GM21515 (cell line): ENCODE results near the gene DCAF5.
"Not testable (repeated sequence)": the region's sequence is repeated elsewhere in the genome, so short reads cannot be mapped to it uniquely, and the experiment has no call there.

Experiments used
- ATAC-seq: cut with Tn5 transposase; IDR thresholded peaks from one replicate; pipeline ENCODE4 v1.9.1; 2021; ENCODE audit not compliant: unreplicated experiment

The DCAF5 gene

GRCh38 chr14:69073915-69074314 lies 79.0 kb downstream of the DCAF5 start:
- ATAC-seq, result no peak

GRCh38 chr14:69073429-69073828 lies 79.5 kb downstream of the DCAF5 start:
- no peak for ATAC-seq

GRCh38 chr14:69072584-69072983 lies 80.3 kb downstream of the DCAF5 start:
- ATAC-seq, result no peak

GRCh38 chr14:69068744-69069421 lies 84.0 kb downstream of the DCAF5 start:
- ATAC-seq, result no peak

GRCh38 chr14:69066396-69067171 lies 86.3 kb downstream of the DCAF5 start:
- no peak for ATAC-seq

GRCh38 chr14:69065934-69066333 lies 87.0 kb downstream of the DCAF5 start:
- not testable (repeated sequence) for ATAC-seq

GRCh38 chr14:69064596-69064995 lies 88.3 kb downstream of the DCAF5 start:
- no peak for ATAC-seq

GRCh38 chr14:69059658-69060623 lies 93.0 kb downstream of the DCAF5 start:
- ATAC-seq, result no peak

- no peak for ATAC-seq
Observed at GRCh38 chr14:69055999-69056788, 96.7 kb downstream of the DCAF5 start.

- no peak for ATAC-seq
Observed at GRCh38 chr14:69055125-69055524, 97.8 kb downstream of the DCAF5 start.

- ATAC-seq, result no peak
Observed at GRCh38 chr14:69054030-69054429, 98.9 kb downstream of the DCAF5 start.

GRCh38 chr14:69052181-69052601 lies 100.7 kb downstream of the DCAF5 start:
- no peak for ATAC-seq

- ATAC-seq, result no peak
Observed at GRCh38 chr14:69050240-69051184, 102.4 kb downstream of the DCAF5 start.

GRCh38 chr14:69049675-69050074 lies 103.2 kb downstream of the DCAF5 start:
- ATAC-seq, result no peak

GRCh38 chr14:69048456-69048855 lies 104.5 kb downstream of the DCAF5 start:
- ATAC-seq, result no peak

GRCh38 chr14:69047255-69047654 lies 105.7 kb downstream of the DCAF5 start:
- ATAC-seq, result no peak

GRCh38 chr14:69046476-69046860 lies 106.5 kb downstream of the DCAF5 start:
- ATAC-seq, result no peak

GRCh38 chr14:69045857-69046475 lies 107.0 kb downstream of the DCAF5 start:
- ATAC-seq, result no peak

- no peak for ATAC-seq
Observed at GRCh38 chr14:69044965-69045555, 107.9 kb downstream of the DCAF5 start.
